Astrocyte of the hippocampus (primary cell): ENCODE data around the gene PLA2G7.

Source experiments
- DNase-seq: peaks from one replicate; pipeline ENCODE4 v3.0.0; 2011; ENCODE audit warnings: low read depth, low spot score

PLA2G7 gene

GRCh38 chr6:46688966-46689335, 46.2 kb downstream of the PLA2G7 start:
- no peak for DNase-seq

- DNase-seq, result no peak
These were observed 46.8 kb downstream of the PLA2G7 start for GRCh38 chr6:46688117-46688965.

- no peak for DNase-seq
These were observed 47.5 kb downstream of the PLA2G7 start, which contains the start of gene TDRD6 for GRCh38 chr6:46687619-46688097. TDRD6 (plus strand) TSS chr6:46687885; CDS start chr6:46688129, 244 bp downstream.

DNA sequence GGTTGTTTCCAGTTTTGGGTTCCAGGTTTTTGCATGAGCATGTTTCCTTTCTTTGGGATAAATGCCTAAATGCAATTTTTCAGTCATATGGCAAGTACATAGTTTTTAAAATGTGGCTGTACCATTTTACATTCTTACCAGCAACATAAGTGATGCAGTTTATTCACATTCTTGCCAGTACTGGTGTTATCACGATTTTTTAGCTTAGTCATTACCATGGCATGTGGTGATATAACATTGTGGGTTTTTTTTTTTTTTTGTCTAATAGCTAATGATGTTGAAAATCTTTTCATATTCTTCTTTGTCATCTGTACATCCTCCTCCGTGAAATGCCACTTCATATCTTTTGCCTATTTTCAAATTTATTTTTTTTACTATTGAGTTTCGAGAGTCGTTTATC, 50.4 kb downstream of the PLA2G7 start:
- DNase-seq, result peak; percentile 56

GRCh38 chr6:46677314-46677654, 57.9 kb downstream of the PLA2G7 start:
- peak; percentile 5 for DNase-seq

DNA sequence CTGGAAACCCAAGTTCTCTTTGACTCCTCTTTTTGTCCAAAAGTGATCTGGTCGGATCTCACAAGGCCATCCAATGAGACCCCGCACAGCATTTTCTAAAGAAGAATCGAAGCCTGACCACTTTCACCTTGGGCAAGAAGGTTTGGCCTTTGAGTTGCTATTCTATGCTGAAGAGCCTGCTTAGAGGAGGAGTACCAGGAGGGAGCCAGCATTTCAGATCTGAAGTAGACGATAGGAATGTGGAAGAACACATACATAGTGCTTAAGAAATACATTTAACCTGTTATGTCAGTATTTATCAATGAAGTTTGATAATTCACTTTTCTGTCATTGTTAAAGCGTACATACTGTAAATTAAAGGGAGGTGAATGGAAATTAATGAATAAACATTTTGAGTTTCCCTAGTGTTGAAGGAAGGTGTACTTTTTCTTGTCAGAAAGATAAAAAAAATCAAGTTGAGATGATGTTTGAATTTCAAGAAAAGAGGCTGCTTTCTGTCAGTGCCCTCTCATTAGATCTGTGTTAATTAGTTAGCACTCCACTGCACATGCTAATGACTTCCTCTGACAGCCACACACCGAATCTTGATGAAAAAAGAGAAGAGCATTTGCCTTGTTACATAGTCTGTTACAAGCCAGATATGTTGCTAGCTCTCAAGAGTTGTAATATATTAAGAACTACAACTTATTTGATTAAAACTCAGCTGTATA, 58.4 kb downstream of the PLA2G7 start:
- no peak for DNase-seq

DNA sequence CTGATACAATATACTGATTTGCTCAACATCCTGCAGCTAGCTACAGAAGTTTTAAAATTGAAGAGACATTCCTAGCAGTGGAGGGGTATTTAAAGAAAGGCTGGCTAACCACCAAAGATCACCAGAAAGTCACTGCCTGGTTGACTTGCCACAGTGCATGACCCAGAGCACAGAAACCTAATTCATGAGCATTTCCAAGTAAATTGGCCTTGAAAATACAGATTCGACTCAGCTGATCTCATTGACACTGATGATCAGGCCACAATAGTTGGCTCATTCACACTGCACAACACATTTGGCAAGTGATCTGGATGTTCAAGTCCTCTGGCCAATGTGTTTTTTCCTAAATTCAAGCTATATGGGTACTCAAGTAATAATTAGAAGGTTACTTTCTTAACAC, 60.8 kb downstream of the PLA2G7 start:
- no peak for DNase-seq

DNA sequence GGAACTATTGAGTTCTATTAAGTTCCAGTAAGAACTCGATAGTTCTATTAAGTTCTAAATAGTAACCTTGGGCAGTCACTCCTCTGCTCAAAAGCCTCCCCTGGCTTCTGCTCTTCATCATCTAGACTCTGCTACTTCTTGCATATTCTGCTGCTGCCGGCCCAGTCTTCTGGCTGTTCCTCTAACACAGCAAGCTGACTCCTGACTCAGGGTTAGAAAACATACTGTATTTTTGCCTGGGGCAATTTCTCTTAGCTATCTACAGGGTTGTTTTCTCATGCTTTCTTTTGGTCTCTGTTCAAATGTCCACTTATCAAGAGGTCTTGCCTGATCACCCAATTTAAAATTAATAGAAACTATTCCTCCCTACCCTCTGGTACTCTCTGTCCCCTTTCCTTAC, 67.8 kb downstream of the PLA2G7 start:
- no peak for DNase-seq

- no peak for DNase-seq
These were observed 73.7 kb downstream of the PLA2G7 start for GRCh38 chr6:46661483-46661882.

DNA sequence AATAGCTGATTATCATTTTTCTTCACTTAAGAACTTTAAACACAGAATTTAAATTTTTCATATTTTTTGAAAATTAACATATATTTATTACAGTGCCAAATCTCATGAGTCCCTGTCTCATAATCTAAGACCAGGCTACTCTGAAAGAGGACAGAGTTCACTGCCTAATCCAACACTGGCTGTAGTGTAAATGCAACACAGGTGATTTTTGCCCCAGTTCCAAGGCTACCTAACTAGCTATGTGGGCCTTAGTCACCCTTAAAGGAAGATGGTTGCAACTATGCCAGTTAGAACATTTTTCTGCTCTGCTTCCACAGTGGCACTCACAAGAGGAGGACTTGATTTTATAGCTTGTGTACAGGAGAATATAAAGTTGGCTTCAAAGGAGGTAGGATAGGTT, 77.5 kb downstream of the PLA2G7 start:
- DNase-seq, result no peak

DNA sequence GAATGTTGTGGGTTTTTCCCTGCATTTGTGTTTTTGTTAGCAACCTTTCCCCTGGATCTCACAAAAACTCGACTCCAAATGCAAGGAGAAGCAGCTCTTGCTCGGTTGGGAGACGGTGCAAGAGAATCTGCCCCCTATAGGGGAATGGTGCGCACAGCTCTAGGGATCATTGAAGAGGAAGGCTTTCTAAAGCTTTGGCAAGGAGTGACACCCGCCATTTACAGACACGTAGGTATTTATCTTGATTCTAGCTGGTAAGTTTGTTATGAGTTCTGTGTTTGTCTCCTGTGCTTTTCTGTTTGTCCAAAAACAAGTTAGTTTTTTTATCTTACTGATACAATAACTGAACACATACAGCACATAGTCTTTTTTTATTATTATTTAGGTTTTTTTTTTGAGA, 79.4 kb downstream of the PLA2G7 start:
- no peak for DNase-seq
